Astrocyte (in vitro differentiated cells and primary cell): ENCODE measurements around the gene CCDC14. TPM values are rescaled to one million over a fixed set of nuclear protein-coding genes. Genes with fewer than 3 reads are reported as not detected.

Experiments
- DNase-seq: peaks from one replicate; pipeline ENCODE4 v3.0.0-alpha.2; 2010; ENCODE audit warnings: low read depth
- FAIRE-seq: peaks from 2 replicates; lab custom pipeline; 2011; peaks lifted over from hg19 to GRCh38; lab: Jason Lieb, UNC
- H2AFZ ChIP-seq: 2 replicates; pipeline ENCODE4 v1.6.0; 2012; ENCODE audit warnings: low read depth, low read length, inconsistent platforms
- H3K27ac ChIP-seq: 2 replicates; pipeline ENCODE4 v1.5.1; 2011; ENCODE audit warnings: low read depth, low read length, inconsistent platforms
- H3K27me3 ChIP-seq: 2 replicates; pipeline ENCODE4 v1.6.0; 2011; ENCODE audit warnings: low read length, inconsistent platforms; ENCODE audit not compliant: insufficient read depth
- H3K36me3 ChIP-seq: 2 replicates; pipeline ENCODE4 v1.5.1; 2011; ENCODE audit warnings: low read length, inconsistent platforms; ENCODE audit not compliant: insufficient read depth
- H3K4me1 ChIP-seq: 2 replicates; pipeline ENCODE4 v1.5.1; 2011; ENCODE audit warnings: low read length, inconsistent platforms; ENCODE audit not compliant: insufficient read depth
- H3K4me2 ChIP-seq: 2 replicates; pipeline ENCODE4 v1.6.0; 2012; ENCODE audit warnings: low read length, inconsistent platforms
- H3K4me3 ChIP-seq: 2 replicates; pipeline ENCODE4 v1.5.1; 2011; ENCODE audit warnings: low read depth, mild to moderate bottlenecking, low read length, inconsistent platforms; ENCODE audit not compliant: insufficient read depth
- H3K79me2 ChIP-seq: 2 replicates; pipeline ENCODE4 v1.6.0; 2012; ENCODE audit warnings: mild to moderate bottlenecking, low read length, inconsistent platforms; ENCODE audit not compliant: insufficient read depth
- H3K9ac ChIP-seq: 2 replicates; pipeline ENCODE4 v1.6.0; 2012; ENCODE audit warnings: mild to moderate bottlenecking, low read length, inconsistent platforms
- H3K9me3 ChIP-seq: 2 replicates; pipeline ENCODE4 v1.5.1; 2012; ENCODE audit warnings: low read depth, mild to moderate bottlenecking, low read length, inconsistent platforms; ENCODE audit not compliant: insufficient read depth
- H4K20me1 ChIP-seq: 2 replicates; pipeline ENCODE4 v1.6.0; 2012; ENCODE audit warnings: low read length, inconsistent platforms; ENCODE audit not compliant: insufficient read depth
- H3K27ac Mint-ChIP-seq: one replicate; pipeline ENCODE4 v1.8.0; 2021; ENCODE audit warnings: mild to moderate bottlenecking, mixed read lengths; ENCODE audit not compliant: unreplicated experiment
- H3K27me3 Mint-ChIP-seq: one replicate; pipeline ENCODE4 v1.8.0; 2021; ENCODE audit warnings: low read depth, mixed read lengths; ENCODE audit not compliant: unreplicated experiment
- H3K36me3 Mint-ChIP-seq: one replicate; pipeline ENCODE4 v1.8.0; 2021; ENCODE audit warnings: low read depth, mixed read lengths; ENCODE audit not compliant: unreplicated experiment
- H3K4me1 Mint-ChIP-seq: one replicate; pipeline ENCODE4 v1.8.0; 2021; ENCODE audit warnings: low read depth, mixed read lengths; ENCODE audit not compliant: unreplicated experiment
- H3K4me3 Mint-ChIP-seq: one replicate; pipeline ENCODE4 v1.8.0; 2021; ENCODE audit warnings: mild to moderate bottlenecking, moderate library complexity, mixed read lengths; ENCODE audit not compliant: unreplicated experiment
- H3K9me3 Mint-ChIP-seq: one replicate; pipeline ENCODE4 v1.8.0; 2021; ENCODE audit warnings: mild to moderate bottlenecking, mixed read lengths; ENCODE audit not compliant: unreplicated experiment
- CTCF ChIP-seq: IDR thresholded peaks from 2 replicates; pipeline ENCODE4 v1.5.1; 2011; ENCODE audit warnings: low read depth, mild to moderate bottlenecking, inconsistent platforms, low read length, moderate library complexity; ENCODE audit not compliant: insufficient read depth
- EZH2 ChIP-seq: IDR thresholded peaks from 2 replicates; pipeline ENCODE4 v1.6.1; 2012; ENCODE audit warnings: mild to moderate bottlenecking, low read length, inconsistent platforms; ENCODE audit not compliant: insufficient read depth
- total RNA-seq: library from RNA; stranded (reverse); gene quantifications from 2 replicates; pipeline ENCODE4 v1.2.1, GENCODE V29; 2021

CCDC14 gene
- total RNA-seq, 1 donor from 2014 or later = 35.8 TPM

GRCh38 chr3:123883111-123883510 is 77.9 kb downstream of the CCDC14 start:
- Mint-ChIP-seq H3K4me1 (peaks cover 9% of the 10 kb centered on the region), H3K36me3 (peaks cover 9% of the 10 kb centered on the region), H3K27ac (no peak overlapping the region), H3K9me3 (no peaks in the 10 kb centered on the region), H3K27me3 (peaks cover 2% of the 10 kb centered on the region), H3K4me3 (peak overlapping the region; percentile 87)
- Histone ChIP-seq H3K9ac (peak overlapping the region; percentile 86), H3K79me2 (peaks cover 56% of the 10 kb centered on the region), H3K4me2 (peak overlapping the region; percentile 87), H3K36me3 (peaks cover 2% of the 10 kb centered on the region), H3K4me3 (peak overlapping the region; percentile 72), H3K9me3 (no peaks in the 10 kb centered on the region), H2AFZ (no peak overlapping the region), H4K20me1 (peaks cover 16% of the 10 kb centered on the region), H3K27ac (no peak overlapping the region), H3K4me1 (peaks cover 22% of the 10 kb centered on the region), H3K27me3 (no peaks in the 10 kb centered on the region)
- no peak for FAIRE-seq
- no peak for DNase-seq
- TF ChIP-seq EZH2 (no peak), CTCF (no peak)

DNA sequence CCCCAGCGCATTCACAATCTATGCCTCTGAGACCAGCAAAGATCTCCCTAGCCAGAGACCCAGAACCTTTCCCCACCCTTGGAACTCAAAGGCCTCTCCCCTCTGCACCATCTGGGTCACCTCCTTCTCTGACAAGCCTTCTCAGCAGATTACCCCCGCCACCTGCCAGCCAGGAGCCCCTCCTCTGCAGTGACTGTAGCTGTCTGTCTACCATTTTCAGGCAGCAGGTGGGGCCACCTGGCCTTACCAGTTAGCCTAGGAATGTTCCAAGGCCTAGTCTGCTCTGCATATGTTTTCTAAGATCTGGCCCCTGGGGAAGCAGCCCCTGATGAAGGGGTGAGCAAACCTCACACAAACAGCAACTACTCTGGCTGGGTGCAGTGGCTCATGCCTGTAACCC is 79.3 kb downstream of the CCDC14 start:
- peak overlapping the region; percentile 25 for H3K4me3 Mint-ChIP-seq
- Histone ChIP-seq H3K9me3 (no peaks in the 10 kb centered on the region), H3K4me1 (peaks cover 22% of the 10 kb centered on the region), H3K79me2 (peaks cover 69% of the 10 kb centered on the region), H4K20me1 (peaks cover 19% of the 10 kb centered on the region), H3K4me2 (peak overlapping the region; percentile 56), H3K4me3 (no peak overlapping the region), H3K36me3 (peaks cover 9% of the 10 kb centered on the region), H3K27me3 (no peaks in the 10 kb centered on the region), H3K9ac (no peak overlapping the region), H3K27ac (no peak overlapping the region), H2AFZ (no peak overlapping the region)
- TF ChIP-seq CTCF = no peak
- no peak for TF ChIP-seq EZH2
- H3K27ac Mint-ChIP-seq = no peak overlapping the region
- no peak for DNase-seq
- no peak for FAIRE-seq
- peaks cover 2% of the 10 kb centered on the region for H3K27me3 Mint-ChIP-seq
- peaks cover 9% of the 10 kb centered on the region for H3K4me1 Mint-ChIP-seq
- peaks cover 17% of the 10 kb centered on the region for H3K36me3 Mint-ChIP-seq
- H3K9me3 Mint-ChIP-seq = no peaks in the 10 kb centered on the region

- FAIRE-seq (no peak), DNase-seq (peak; percentile 42)
- peaks cover 22% of the 10 kb centered on the region for H3K4me1 ChIP-seq
- H3K36me3 ChIP-seq = peaks cover 9% of the 10 kb centered on the region
- H3K9ac ChIP-seq = no peak overlapping the region
- peaks cover 2% of the 10 kb centered on the region for H3K27me3 Mint-ChIP-seq
- no peak overlapping the region for H2AFZ ChIP-seq
- peaks cover 19% of the 10 kb centered on the region for H4K20me1 ChIP-seq
- H3K9me3 Mint-ChIP-seq = no peaks in the 10 kb centered on the region
- no peak overlapping the region for H3K27ac Mint-ChIP-seq
- H3K27me3 ChIP-seq = no peaks in the 10 kb centered on the region
- peaks cover 17% of the 10 kb centered on the region for H3K36me3 Mint-ChIP-seq
- H3K4me3 ChIP-seq = no peak overlapping the region
- H3K4me3 Mint-ChIP-seq = peak overlapping the region; percentile 25
- peaks cover 74% of the 10 kb centered on the region for H3K79me2 ChIP-seq
- peak overlapping the region; percentile 56 for H3K4me2 ChIP-seq
- peak; percentile 70 for TF ChIP-seq CTCF
- TF ChIP-seq EZH2 = no peak
- peaks cover 9% of the 10 kb centered on the region for H3K4me1 Mint-ChIP-seq
- H3K9me3 ChIP-seq = no peaks in the 10 kb centered on the region
- H3K27ac ChIP-seq = no peak overlapping the region
These were observed 79.9 kb downstream of the CCDC14 start for GRCh38 chr3:123880998-123881561.
